ENCODE measurements around the gene MALRD1. TPM values are rescaled to one million over a fixed set of nuclear protein-coding genes. Genes with fewer than 3 reads are reported as not detected.
A peak's percentile ranks its signal among the peaks of the same experiment; 100 is the strongest.

MALRD1 gene
- 0.14 and 0.57 TPM in 2 replicates for total RNA-seq
- 0.49 and 0.99 TPM in 2 replicates for polyA plus RNA-seq

DNA sequence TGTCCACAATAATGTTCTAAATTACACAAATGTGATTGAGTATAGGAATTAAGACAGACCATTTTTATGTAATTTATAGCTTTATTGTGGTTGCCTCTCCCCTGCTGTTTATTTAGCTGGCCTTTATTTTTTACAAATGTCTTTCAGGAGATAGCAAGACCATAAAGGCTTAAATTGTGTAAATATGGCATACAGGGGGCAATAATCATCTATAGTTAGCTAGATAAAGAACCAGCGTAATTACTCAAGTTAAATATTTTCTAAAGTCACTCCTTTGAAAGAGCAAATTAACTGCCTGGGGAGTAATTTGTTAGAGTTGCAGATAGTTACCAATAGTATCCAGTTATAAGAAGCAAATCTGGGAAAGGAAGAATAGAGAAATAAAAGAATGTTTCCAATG, at the start of gene MALRD1:
Gene MALRD1, plus strand, starts transcription at position 313 of the 400 bp plus-strand sequence. CDS start 138 bp downstream, outside the sequence.
- Histone ChIP-seq H3K36me3 (no peaks in the 10 kb centered on the region), H3K4me3 (no peak within 1 kb of the TSS), H3K27ac (no peak within 1 kb of the TSS), H3K9me3 (ENCODE audit: low read depth) (no peaks in the 10 kb centered on the region), H3K4me1 (ENCODE audit: low read depth) (no peaks in the 10 kb centered on the region), H3K27me3 (no peaks in the 10 kb centered on the region)
- no peak for DNase-seq (ENCODE audit: low read depth in 1 of 2, low spot score in 1 of 2)
- no peak for TF ChIP-seq CTCF (IDR thresholded peaks at IDR 0.05; ENCODE audit: low read depth, low read length)

GRCh38 chr10:19003341-19003740, 45.3 kb upstream of the MALRD1 start:
- no peak for DNase-seq (ENCODE audit: low read depth in 1 of 2, low spot score in 1 of 2)
- H3K27me3 ChIP-seq: no peaks in the 10 kb centered on the region
- no peak overlapping the region for H3K27ac ChIP-seq
- no peaks in the 10 kb centered on the region for H3K9me3 ChIP-seq (ENCODE audit: low read depth)
- no peak for TF ChIP-seq CTCF (IDR thresholded peaks at IDR 0.05; ENCODE audit: low read depth, low read length)
- H3K4me1 ChIP-seq (ENCODE audit: low read depth): no peaks in the 10 kb centered on the region
- no peak overlapping the region for H3K4me3 ChIP-seq
- H3K36me3 ChIP-seq: no peaks in the 10 kb centered on the region

GRCh38 chr10:19012111-19012510, 36.5 kb upstream of the MALRD1 start:
- Histone ChIP-seq H3K4me1 (ENCODE audit: low read depth) (no peaks in the 10 kb centered on the region), H3K36me3 (no peaks in the 10 kb centered on the region), H3K4me3 (no peak overlapping the region), H3K27me3 (no peaks in the 10 kb centered on the region), H3K27ac (no peak overlapping the region), H3K9me3 (ENCODE audit: low read depth) (no peaks in the 10 kb centered on the region)
- TF ChIP-seq CTCF (IDR thresholded peaks at IDR 0.05; ENCODE audit: low read depth, low read length): no peak
- DNase-seq (ENCODE audit: low read depth in 1 of 2, low spot score in 1 of 2): no peak

GRCh38 chr10:19014034-19014433, 34.6 kb upstream of the MALRD1 start:
- no peak overlapping the region for H3K27ac ChIP-seq
- H3K4me3 ChIP-seq: no peak overlapping the region
- DNase-seq (ENCODE audit: low read depth in 1 of 2, low spot score in 1 of 2): peak in 1 of 2 donors; percentile 2
- H3K36me3 ChIP-seq: no peaks in the 10 kb centered on the region
- H3K9me3 ChIP-seq (ENCODE audit: low read depth): no peaks in the 10 kb centered on the region
- H3K4me1 ChIP-seq (ENCODE audit: low read depth): no peaks in the 10 kb centered on the region
- H3K27me3 ChIP-seq: no peaks in the 10 kb centered on the region
- no peak for TF ChIP-seq CTCF (IDR thresholded peaks at IDR 0.05; ENCODE audit: low read depth, low read length)

DNA sequence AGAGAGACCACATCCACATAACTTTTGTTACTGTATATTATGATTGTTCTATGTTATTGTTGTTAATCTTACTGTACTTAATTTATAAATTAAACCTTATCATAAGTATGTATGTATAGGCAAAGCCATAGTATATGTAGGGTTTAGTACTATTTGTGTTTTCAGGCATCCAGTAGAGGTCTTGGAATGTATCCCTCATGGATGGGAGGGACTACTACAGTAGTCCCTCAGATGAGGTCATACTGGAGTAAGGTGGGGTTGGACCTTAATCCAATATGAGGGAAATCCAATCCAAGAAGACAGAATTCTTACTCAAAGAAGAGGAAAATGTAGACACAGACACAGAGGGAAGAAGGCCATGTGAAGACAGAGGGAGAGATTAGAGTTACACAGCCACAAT, 34.1 kb upstream of the MALRD1 start:
- no peaks in the 10 kb centered on the region for H3K36me3 ChIP-seq
- H3K4me1 ChIP-seq (ENCODE audit: low read depth): no peaks in the 10 kb centered on the region
- no peak for DNase-seq (ENCODE audit: low read depth in 1 of 2, low spot score in 1 of 2)
- no peak for TF ChIP-seq CTCF (IDR thresholded peaks at IDR 0.05; ENCODE audit: low read depth, low read length)
- no peaks in the 10 kb centered on the region for H3K9me3 ChIP-seq (ENCODE audit: low read depth)
- H3K4me3 ChIP-seq: no peak overlapping the region
- H3K27ac ChIP-seq: no peak overlapping the region
- no peaks in the 10 kb centered on the region for H3K27me3 ChIP-seq
